Gastroesophageal sphincter (tissue), 3 donors: Measurements from ENCODE around the gene CDCP2.

Experiments
- POLR2A ChIP-seq, 2 donors: fragments of 450-650 bp; IDR thresholded peaks; one replicate each; pipeline ENCODE4 v1.6.1; 2017; ENCODE audit warnings: antibody characterized with exemption in 2 of 2, mild to moderate bottlenecking in 2 of 2, moderate library complexity in 1 of 2
- TF ChIP-seq, protein P1 (sequence below), 4 experiments: fragments of 200-600 bp in 2 of 4; fragments of 450-650 bp in 2 of 4; sonication (generic) in 1 of 4; IDR thresholded peaks; one replicate each; pipeline ENCODE4 v1.5.1; 2017 to 2019; ENCODE audit warnings: antibody characterized with exemption in 4 of 4, mild to moderate bottlenecking in 2 of 4, moderate library complexity in 2 of 4

DNA sequence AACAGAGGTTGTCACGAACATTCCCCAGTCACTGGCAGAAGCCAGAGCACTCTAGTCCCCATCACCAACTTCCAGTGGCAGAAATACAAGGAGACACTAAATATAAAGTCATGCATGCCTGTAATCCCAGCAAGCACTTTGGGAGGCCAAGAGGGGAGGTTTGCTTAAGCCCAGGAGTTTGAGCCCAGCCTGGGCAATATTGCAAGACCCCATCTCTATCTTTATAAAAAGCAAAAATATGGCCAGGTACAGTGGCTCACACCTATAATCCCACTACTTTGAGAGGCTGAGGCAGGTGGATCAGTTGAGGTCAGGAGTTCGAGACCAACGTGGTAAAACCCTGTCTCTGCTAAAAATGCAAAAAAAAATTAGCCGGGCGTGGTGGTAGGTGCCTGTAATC is 40.7 kb upstream of the CDCP2 start:
- TF ChIP-seq, protein P1, sequence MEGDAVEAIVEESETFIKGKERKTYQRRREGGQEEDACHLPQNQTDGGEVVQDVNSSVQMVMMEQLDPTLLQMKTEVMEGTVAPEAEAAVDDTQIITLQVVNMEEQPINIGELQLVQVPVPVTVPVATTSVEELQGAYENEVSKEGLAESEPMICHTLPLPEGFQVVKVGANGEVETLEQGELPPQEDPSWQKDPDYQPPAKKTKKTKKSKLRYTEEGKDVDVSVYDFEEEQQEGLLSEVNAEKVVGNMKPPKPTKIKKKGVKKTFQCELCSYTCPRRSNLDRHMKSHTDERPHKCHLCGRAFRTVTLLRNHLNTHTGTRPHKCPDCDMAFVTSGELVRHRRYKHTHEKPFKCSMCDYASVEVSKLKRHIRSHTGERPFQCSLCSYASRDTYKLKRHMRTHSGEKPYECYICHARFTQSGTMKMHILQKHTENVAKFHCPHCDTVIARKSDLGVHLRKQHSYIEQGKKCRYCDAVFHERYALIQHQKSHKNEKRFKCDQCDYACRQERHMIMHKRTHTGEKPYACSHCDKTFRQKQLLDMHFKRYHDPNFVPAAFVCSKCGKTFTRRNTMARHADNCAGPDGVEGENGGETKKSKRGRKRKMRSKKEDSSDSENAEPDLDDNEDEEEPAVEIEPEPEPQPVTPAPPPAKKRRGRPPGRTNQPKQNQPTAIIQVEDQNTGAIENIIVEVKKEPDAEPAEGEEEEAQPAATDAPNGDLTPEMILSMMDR (IDR thresholded peaks at IDR 0.05), result no peak
- TF ChIP-seq POLR2A (IDR thresholded peaks at IDR 0.05), result no peak
